Fibroblast of lung (primary cell): ENCODE measurements around the gene GNE.
"Not testable (repeated sequence)": the region's sequence is repeated elsewhere in the genome, so short reads cannot be mapped to it uniquely, and the experiment has no call there.

Experiments used
- EZH2 ChIP-seq: IDR thresholded peaks from 2 replicates; pipeline ENCODE4 v1.5.1; 2012; ENCODE audit warnings: low read length, control low read depth, mild to moderate bottlenecking; ENCODE audit errors: missing control alignments
- TF ChIP-seq, protein P1 (sequence below), 2 donors: IDR thresholded peaks in 1 of 2; conservative IDR thresholded peaks in 1 of 2; 1 replicate in 1 of 2; 2 replicates in 1 of 2; pipeline ENCODE4 v1.5.1; 2011 to 2012; ENCODE audit warnings: low read length in 2 of 2, control low read depth in 1 of 2, inconsistent platforms in 1 of 2, low read depth in 1 of 2, mild to moderate bottlenecking in 1 of 2

DNA sequence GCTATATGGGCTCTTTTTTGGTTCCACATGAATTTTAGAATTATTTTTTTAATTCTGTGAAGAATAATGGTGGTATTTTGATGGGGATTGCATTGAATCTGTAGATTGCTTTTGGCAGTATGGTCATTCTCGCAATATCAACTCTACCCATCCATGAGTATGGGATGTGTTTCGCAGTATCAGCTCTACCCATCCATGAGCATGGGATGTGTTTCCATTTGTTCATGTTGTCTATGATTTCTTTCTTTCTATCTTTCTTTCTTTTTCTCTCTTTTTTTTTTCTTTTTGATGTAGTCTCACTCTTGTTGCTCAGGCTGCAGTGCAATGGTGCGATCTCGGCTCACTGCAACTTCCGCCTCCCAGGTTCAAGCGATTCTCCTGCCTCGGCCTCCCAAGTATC is 19.0 kb downstream of the GNE start:
- TF ChIP-seq, protein P1, sequence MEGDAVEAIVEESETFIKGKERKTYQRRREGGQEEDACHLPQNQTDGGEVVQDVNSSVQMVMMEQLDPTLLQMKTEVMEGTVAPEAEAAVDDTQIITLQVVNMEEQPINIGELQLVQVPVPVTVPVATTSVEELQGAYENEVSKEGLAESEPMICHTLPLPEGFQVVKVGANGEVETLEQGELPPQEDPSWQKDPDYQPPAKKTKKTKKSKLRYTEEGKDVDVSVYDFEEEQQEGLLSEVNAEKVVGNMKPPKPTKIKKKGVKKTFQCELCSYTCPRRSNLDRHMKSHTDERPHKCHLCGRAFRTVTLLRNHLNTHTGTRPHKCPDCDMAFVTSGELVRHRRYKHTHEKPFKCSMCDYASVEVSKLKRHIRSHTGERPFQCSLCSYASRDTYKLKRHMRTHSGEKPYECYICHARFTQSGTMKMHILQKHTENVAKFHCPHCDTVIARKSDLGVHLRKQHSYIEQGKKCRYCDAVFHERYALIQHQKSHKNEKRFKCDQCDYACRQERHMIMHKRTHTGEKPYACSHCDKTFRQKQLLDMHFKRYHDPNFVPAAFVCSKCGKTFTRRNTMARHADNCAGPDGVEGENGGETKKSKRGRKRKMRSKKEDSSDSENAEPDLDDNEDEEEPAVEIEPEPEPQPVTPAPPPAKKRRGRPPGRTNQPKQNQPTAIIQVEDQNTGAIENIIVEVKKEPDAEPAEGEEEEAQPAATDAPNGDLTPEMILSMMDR (conservative IDR thresholded peaks at IDR 0.05 in 1 of 2, IDR thresholded peaks at IDR 0.05 in 1 of 2; ENCODE audit: low read depth in 1 of 2, low read length in 2 of 2), result not testable (repeated sequence)
- TF ChIP-seq EZH2, result not testable (repeated sequence)
